Keratinocyte (primary cell): ENCODE data around the gene C1QTNF12. TPM values are rescaled to one million over a fixed set of nuclear protein-coding genes. Genes with fewer than 3 reads are reported as not detected.

ENCODE experiments used
- DNase-seq: peaks from one replicate; pipeline ENCODE4 v3.0.0-alpha.2; 2011; ENCODE audit warnings: low read depth, missing footprints, low spot score
- FAIRE-seq: peaks from 2 replicates; lab custom pipeline; 2011; peaks lifted over from hg19 to GRCh38; lab: Jason Lieb, UNC
- H2AFZ ChIP-seq: 2 replicates; pipeline ENCODE4 v1.6.0; 2012; ENCODE audit warnings: low read length, control low read depth, inconsistent platforms; ENCODE audit not compliant: control insufficient read depth
- H3K27ac ChIP-seq: 2 replicates; pipeline ENCODE4 v1.5.1; 2011; ENCODE audit warnings: low read length; ENCODE audit not compliant: control insufficient read depth, insufficient read depth
- H3K27me3 ChIP-seq: 3 replicates; pipeline ENCODE4 v1.6.0; 2011; ENCODE audit warnings: low read length; ENCODE audit not compliant: control insufficient read depth, insufficient read depth; ENCODE audit errors: extremely low read depth
- H3K36me3 ChIP-seq, 2 experiments: 2 replicates in 1 of 2; 3 replicates in 1 of 2; pipeline ENCODE4 v1.5.1; 2011; ENCODE audit warnings: low read length in 2 of 2, mild to moderate bottlenecking in 1 of 2; ENCODE audit not compliant: control insufficient read depth in 2 of 2, insufficient read depth in 2 of 2; ENCODE audit errors: extremely low read depth in 1 of 2
- H3K4me1 ChIP-seq: 3 replicates; pipeline ENCODE4 v1.5.1; 2011; ENCODE audit warnings: low read length; ENCODE audit not compliant: control insufficient read depth, insufficient read depth; ENCODE audit errors: extremely low read depth
- H3K4me2 ChIP-seq: 3 replicates; pipeline ENCODE4 v1.6.0; 2011; ENCODE audit warnings: low read depth, low read length; ENCODE audit not compliant: control insufficient read depth, insufficient read depth; ENCODE audit errors: extremely low read depth
- H3K4me3 ChIP-seq, 3 experiments: fragments of 200-600 bp in 1 of 3; sonication (generic) in 1 of 3; 2 replicates in 2 of 3; 3 replicates in 1 of 3; pipeline ENCODE4 v1.5.1; 2011 to 2016; ENCODE audit warnings: low read length in 3 of 3, mild to moderate bottlenecking in 3 of 3, control low read depth in 2 of 3, inconsistent platforms in 1 of 3, low read depth in 1 of 3, mixed read lengths in 1 of 3, mixed run types in 1 of 3, moderate library complexity in 1 of 3; ENCODE audit not compliant: control insufficient read depth in 2 of 3, insufficient read depth in 2 of 3; ENCODE audit errors: extremely low read depth in 1 of 3
- H3K79me2 ChIP-seq: 2 replicates; pipeline ENCODE4 v1.6.0; 2012; ENCODE audit warnings: low read length; ENCODE audit not compliant: control insufficient read depth, insufficient read depth
- H3K9ac ChIP-seq: 3 replicates; pipeline ENCODE4 v1.6.0; 2011; ENCODE audit warnings: low read length; ENCODE audit not compliant: control insufficient read depth, insufficient read depth; ENCODE audit errors: extremely low read depth
- H3K9me1 ChIP-seq: 3 replicates; pipeline ENCODE4 v1.6.0; 2011; ENCODE audit warnings: low read length; ENCODE audit not compliant: control insufficient read depth, insufficient read depth; ENCODE audit errors: extremely low read depth
- H3K9me3 ChIP-seq: 2 replicates; pipeline ENCODE4 v1.5.1; 2012; ENCODE audit warnings: low read depth, low read length; ENCODE audit not compliant: control insufficient read depth
- H4K20me1 ChIP-seq: 3 replicates; pipeline ENCODE4 v1.6.0; 2011; ENCODE audit warnings: low read length; ENCODE audit not compliant: control insufficient read depth, insufficient read depth; ENCODE audit errors: extremely low read depth
- CTCF ChIP-seq, 3 experiments: IDR thresholded peaks in 1 of 3; conservative IDR thresholded peaks in 1 of 3; optimal IDR thresholded peaks in 1 of 3; 2 replicates in 2 of 3; 3 replicates in 1 of 3; pipeline versions ENCODE3 to v1.5.1; 2011; ENCODE audit warnings: low read length in 3 of 3, mild to moderate bottlenecking in 3 of 3, moderate library complexity in 2 of 3, control low read depth in 1 of 3, inconsistent platforms in 1 of 3; ENCODE audit not compliant: insufficient read depth in 2 of 3; ENCODE audit errors: extremely low read depth in 1 of 3
- EZH2 ChIP-seq: IDR thresholded peaks from one replicate; pipeline ENCODE4 v1.6.1; 2012; ENCODE audit warnings: inconsistent platforms, mild to moderate bottlenecking, low read length, moderate library complexity
- dilution Hi-C: fragments of 300-500 bp; cut with MboI; formaldehyde crosslinking; loops from one replicate; pipeline ENCODE4 v1.7.0; 2020; ENCODE audit warnings: low sequenced_read_pairs; ENCODE audit not compliant: extremely low pct_ligation_motif_present
- polyA plus RNA-seq, 5 experiments: library from polyadenylated mRNA; depleted of rRNA in 3 of 5; stranded (reverse) in 3 of 5; stranded (forward) in 1 of 5; unstranded in 1 of 5; fragments of >200 nt; gene quantifications; 1 replicate in 1 of 5; 2 replicates in 3 of 5; 3 replicates in 1 of 5; pipeline versions ENCODE4 v1.2.1 to v1.2.3, GENCODE V29; 2011 to 2012; ENCODE audit warnings: missing spikeins in 2 of 5, low read depth in 1 of 5, low replicate concordance in 1 of 5

The C1QTNF12 gene
- polyA plus RNA-seq, 1 donor (not counting 4 experiments of a cell fraction or from before 2014, with no cell fraction given), result 0.18 TPM

GRCh38 chr1:1292851-1293250, 46.3 kb upstream of the C1QTNF12 start:
- peaks cover 6% of the 10 kb centered on the region for H4K20me1 ChIP-seq
- peaks cover 5% of the 10 kb centered on the region for H3K27me3 ChIP-seq
- no peak overlapping the region for H3K27ac ChIP-seq
- no peaks in the 10 kb centered on the region for H3K79me2 ChIP-seq
- dilution Hi-C loops, result no loop called here
- FAIRE-seq (no peak), DNase-seq (no peak)
- H3K9me1 ChIP-seq, result no peaks in the 10 kb centered on the region
- H3K4me3 ChIP-seq, result no peak overlapping the region
- TF ChIP-seq CTCF (optimal IDR thresholded peaks at IDR 0.05 in 1 of 3, IDR thresholded peaks at IDR 0.05 in 1 of 3, conservative IDR thresholded peaks at IDR 0.05 in 1 of 3; ENCODE audit: extremely low read depth in 1 of 3, insufficient read depth in 2 of 3, low read length in 3 of 3) (no peak), EZH2 (no peak)
- H3K9me3 ChIP-seq, result no peaks in the 10 kb centered on the region
- H3K4me1 ChIP-seq, result peaks cover 9% of the 10 kb centered on the region
- no peak overlapping the region for H3K4me2 ChIP-seq
- H3K9ac ChIP-seq, result no peak overlapping the region
- no peaks in the 10 kb centered on the region for H3K36me3 ChIP-seq
- H2AFZ ChIP-seq, result no peak overlapping the region

GRCh38 chr1:1292442-1292779, 45.9 kb upstream of the C1QTNF12 start:
- DNase-seq (no peak), FAIRE-seq (no peak)
- Histone ChIP-seq H3K4me3 (no peak overlapping the region), H3K79me2 (no peaks in the 10 kb centered on the region), H3K4me1 (peaks cover 9% of the 10 kb centered on the region), H3K27me3 (peaks cover 5% of the 10 kb centered on the region), H3K9ac (no peak overlapping the region), H3K27ac (no peak overlapping the region), H3K9me3 (no peaks in the 10 kb centered on the region), H3K9me1 (no peaks in the 10 kb centered on the region), H4K20me1 (peaks cover 6% of the 10 kb centered on the region), H3K36me3 (no peaks in the 10 kb centered on the region), H2AFZ (no peak overlapping the region), H3K4me2 (no peak overlapping the region)
- TF ChIP-seq EZH2 (no peak), CTCF (optimal IDR thresholded peaks at IDR 0.05 in 1 of 3, IDR thresholded peaks at IDR 0.05 in 1 of 3, conservative IDR thresholded peaks at IDR 0.05 in 1 of 3; ENCODE audit: extremely low read depth in 1 of 3, insufficient read depth in 2 of 3, low read length in 3 of 3) (no peak)
- dilution Hi-C loops, result no loop called here
